Skeletal muscle satellite cell (primary cell): ENCODE measurements around the gene GRIA4.

Experiments
- H3K27me3 ChIP-seq: 2 replicates; pipeline ENCODE4 v1.7.0; 2013; ENCODE audit warnings: low read length; ENCODE audit not compliant: control insufficient read depth, insufficient read depth
- H3K36me3 ChIP-seq: 2 replicates; pipeline ENCODE4 v1.7.0; 2013; ENCODE audit warnings: mild to moderate bottlenecking, control low read depth, low read length; ENCODE audit not compliant: insufficient read depth
- H3K4me1 ChIP-seq: 2 replicates; pipeline ENCODE4 v1.7.0; 2013; ENCODE audit warnings: low read length; ENCODE audit not compliant: control insufficient read depth, insufficient read depth
- H3K4me2 ChIP-seq: 2 replicates; pipeline ENCODE4 v1.7.0; 2013; ENCODE audit warnings: mild to moderate bottlenecking, low read length
- H3K4me3 ChIP-seq: 2 replicates; pipeline ENCODE4 v1.7.0; 2013; ENCODE audit warnings: low read length
- H3K9ac ChIP-seq: 2 replicates; pipeline ENCODE4 v1.7.0; 2013; ENCODE audit warnings: mild to moderate bottlenecking, low read depth, low read length, moderate library complexity
- H3K9me3 ChIP-seq: replicated peaks from 2 replicates; pipeline ENCODE4 v1.7.0; 2013; ENCODE audit warnings: mild to moderate bottlenecking, control low read depth, low read length

Gene GRIA4

GRCh38 chr11:105696000-105696399 lies 86.1 kb downstream of the GRIA4 start:
- no peaks in the 10 kb centered on the region for H3K27me3 ChIP-seq
- H3K4me2 ChIP-seq = no peak overlapping the region
- H3K9me3 ChIP-seq = no peaks in the 10 kb centered on the region

GRCh38 chr11:105697291-105697690 lies 87.4 kb downstream of the GRIA4 start:
- H3K4me1 ChIP-seq = no peaks in the 10 kb centered on the region
- H3K9me3 ChIP-seq = no peaks in the 10 kb centered on the region
- no peak overlapping the region for H3K9ac ChIP-seq
- H3K36me3 ChIP-seq = no peaks in the 10 kb centered on the region
- H3K4me3 ChIP-seq = no peak overlapping the region
- H3K27me3 ChIP-seq = no peaks in the 10 kb centered on the region
- no peak overlapping the region for H3K4me2 ChIP-seq

More at GRCh38 chr11:105696000-105696399, 86.1 kb downstream of the GRIA4 start:
- Histone ChIP-seq H3K9ac (no peak overlapping the region), H3K4me3 (no peak overlapping the region), H3K36me3 (no peaks in the 10 kb centered on the region), H3K4me1 (no peaks in the 10 kb centered on the region)

- no peak overlapping the region for H3K4me2 ChIP-seq
- no peaks in the 10 kb centered on the region for H3K4me1 ChIP-seq
- H3K4me3 ChIP-seq = no peak overlapping the region
- no peaks in the 10 kb centered on the region for H3K36me3 ChIP-seq
- no peaks in the 10 kb centered on the region for H3K9me3 ChIP-seq
- H3K9ac ChIP-seq = no peak overlapping the region
- no peaks in the 10 kb centered on the region for H3K27me3 ChIP-seq
Measured at GRCh38 chr11:105699203-105699602, 89.3 kb downstream of the GRIA4 start.

- Histone ChIP-seq H3K4me3 (no peak overlapping the region), H3K4me1 (no peaks in the 10 kb centered on the region), H3K27me3 (no peaks in the 10 kb centered on the region), H3K4me2 (no peak overlapping the region), H3K36me3 (no peaks in the 10 kb centered on the region), H3K9me3 (no peaks in the 10 kb centered on the region), H3K9ac (no peak overlapping the region)
Measured at GRCh38 chr11:105700271-105700670, 90.4 kb downstream of the GRIA4 start.

GRCh38 chr11:105701098-105701497 lies 91.2 kb downstream of the GRIA4 start:
- H3K9ac ChIP-seq = no peak overlapping the region
- no peak overlapping the region for H3K4me3 ChIP-seq
- no peaks in the 10 kb centered on the region for H3K36me3 ChIP-seq

GRCh38 chr11:105705786-105706530 lies 96.1 kb downstream of the GRIA4 start:
- no peak overlapping the region for H3K4me3 ChIP-seq
- H3K4me1 ChIP-seq = no peaks in the 10 kb centered on the region
- H3K9me3 ChIP-seq = no peaks in the 10 kb centered on the region
- no peak overlapping the region for H3K9ac ChIP-seq
- no peaks in the 10 kb centered on the region for H3K36me3 ChIP-seq
- H3K27me3 ChIP-seq = no peaks in the 10 kb centered on the region
- H3K4me2 ChIP-seq = no peak overlapping the region

More at GRCh38 chr11:105701098-105701497, 91.2 kb downstream of the GRIA4 start:
- no peaks in the 10 kb centered on the region for H3K9me3 ChIP-seq
- no peaks in the 10 kb centered on the region for H3K4me1 ChIP-seq
- no peaks in the 10 kb centered on the region for H3K27me3 ChIP-seq
- no peak overlapping the region for H3K4me2 ChIP-seq

GRCh38 chr11:105713106-105713505 lies 103.2 kb downstream of the GRIA4 start:
- no peak overlapping the region for H3K9ac ChIP-seq
- H3K36me3 ChIP-seq = no peaks in the 10 kb centered on the region
- no peaks in the 10 kb centered on the region for H3K27me3 ChIP-seq
- no peak overlapping the region for H3K4me3 ChIP-seq
- H3K9me3 ChIP-seq = no peaks in the 10 kb centered on the region
- no peaks in the 10 kb centered on the region for H3K4me1 ChIP-seq
- no peak overlapping the region for H3K4me2 ChIP-seq

- no peaks in the 10 kb centered on the region for H3K27me3 ChIP-seq
- no peaks in the 10 kb centered on the region for H3K4me1 ChIP-seq
- H3K9me3 ChIP-seq = no peaks in the 10 kb centered on the region
- H3K4me3 ChIP-seq = no peak overlapping the region
- no peak overlapping the region for H3K4me2 ChIP-seq
- H3K9ac ChIP-seq = no peak overlapping the region
- H3K36me3 ChIP-seq = no peaks in the 10 kb centered on the region
Measured at GRCh38 chr11:105713696-105714095, 103.8 kb downstream of the GRIA4 start.

- Histone ChIP-seq H3K4me2 (no peak overlapping the region), H3K27me3 (no peaks in the 10 kb centered on the region), H3K4me1 (peaks cover 7% of the 10 kb centered on the region), H3K9ac (no peak overlapping the region), H3K9me3 (no peaks in the 10 kb centered on the region), H3K4me3 (no peak overlapping the region), H3K36me3 (no peaks in the 10 kb centered on the region)
Measured at GRCh38 chr11:105718641-105719040, 108.8 kb downstream of the GRIA4 start.

GRCh38 chr11:105719073-105719822 lies 109.4 kb downstream of the GRIA4 start:
- Histone ChIP-seq H3K9ac (peak overlapping the region; percentile 9), H3K4me2 (peak overlapping the region; percentile 55), H3K27me3 (no peaks in the 10 kb centered on the region), H3K4me3 (peak overlapping the region; percentile 26), H3K4me1 (peaks cover 7% of the 10 kb centered on the region), H3K9me3 (no peaks in the 10 kb centered on the region), H3K36me3 (no peaks in the 10 kb centered on the region)

GRCh38 chr11:105720096-105720495 lies 110.2 kb downstream of the GRIA4 start:
- no peaks in the 10 kb centered on the region for H3K9me3 ChIP-seq
- no peak overlapping the region for H3K9ac ChIP-seq
- peaks cover 7% of the 10 kb centered on the region for H3K4me1 ChIP-seq
- H3K36me3 ChIP-seq = no peaks in the 10 kb centered on the region
- H3K4me2 ChIP-seq = peak overlapping the region; percentile 55
- H3K4me3 ChIP-seq = no peak overlapping the region
- H3K27me3 ChIP-seq = no peaks in the 10 kb centered on the region
